ENCODE data around the gene ZSWIM6.

The ZSWIM6 gene

DNA sequence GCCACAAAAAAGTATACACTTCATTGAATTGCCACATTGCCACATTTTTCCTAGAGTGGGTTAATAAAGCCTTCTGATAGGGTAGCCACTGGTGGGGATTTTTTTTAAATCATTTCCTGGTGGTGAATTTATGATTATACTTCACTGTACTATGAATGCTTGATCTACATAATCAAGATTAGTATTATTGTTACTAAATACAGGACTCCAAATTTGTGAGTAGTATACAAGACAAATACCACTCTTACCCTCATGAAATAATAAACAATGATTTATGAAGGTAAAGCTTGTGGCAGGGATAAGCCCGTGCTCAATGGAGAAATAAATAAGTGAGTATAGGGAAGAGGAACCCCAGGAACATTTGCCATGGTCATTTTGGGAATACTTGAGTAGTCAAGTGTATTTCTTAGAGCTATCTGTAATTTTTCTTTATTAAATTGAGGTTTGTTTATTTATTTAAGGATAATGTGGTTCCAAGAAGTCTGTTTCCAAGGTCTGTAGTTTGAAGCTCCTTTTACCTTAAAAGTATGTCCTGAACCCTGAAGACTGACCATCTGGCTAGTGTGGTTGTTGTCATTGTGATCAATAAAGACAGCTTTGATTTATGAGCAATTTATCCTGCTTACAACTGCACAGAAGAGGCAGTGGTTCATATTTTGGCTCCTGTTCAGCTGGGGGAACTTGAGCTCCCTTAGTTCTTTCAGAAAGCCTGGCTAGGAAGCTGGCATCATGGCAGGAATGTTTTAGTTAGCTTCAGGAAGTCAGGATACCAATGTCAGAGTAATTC is 118.6 kb downstream of the ZSWIM6 start:
- DNase-seq = no peak

DNA sequence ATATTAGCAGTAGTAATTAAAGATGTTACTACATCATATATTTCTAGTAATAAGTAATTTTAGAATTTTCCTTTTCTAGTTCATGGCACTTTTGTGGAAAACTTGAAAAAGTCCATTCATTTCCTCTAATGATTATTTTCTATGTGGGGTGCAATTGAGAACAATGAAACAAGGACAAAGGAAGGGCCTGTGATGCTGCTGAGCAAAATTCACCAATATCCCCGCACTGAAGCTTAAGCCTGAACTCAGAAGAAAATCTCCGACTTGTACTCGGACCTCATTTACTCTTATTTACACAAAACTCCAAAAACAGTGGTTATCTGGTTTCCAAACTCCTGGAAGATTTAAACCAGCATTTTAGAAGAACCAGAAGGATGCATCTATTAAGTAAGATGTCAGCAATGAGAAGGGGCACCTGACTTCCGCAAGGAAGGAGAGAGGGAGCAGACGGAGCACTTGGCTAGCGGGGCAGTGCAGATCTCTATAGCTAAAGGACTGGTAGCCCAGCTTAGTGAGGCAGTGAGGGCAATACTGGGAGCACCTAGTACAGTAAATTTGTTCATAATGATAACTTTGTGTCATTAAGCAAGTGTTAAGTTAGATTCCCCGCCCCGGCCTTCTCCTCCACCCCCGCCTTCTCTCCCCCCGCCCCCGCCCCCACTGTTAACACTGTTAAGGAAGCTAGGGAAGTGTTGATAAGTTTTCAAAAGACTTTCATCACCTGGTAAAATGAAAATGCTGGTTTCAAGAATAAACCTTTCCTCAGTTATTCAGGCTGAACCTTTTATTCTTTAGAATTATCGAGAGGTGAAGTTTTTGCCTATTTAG is 123.3 kb downstream of the ZSWIM6 start:
- no peak for DNase-seq

DNA sequence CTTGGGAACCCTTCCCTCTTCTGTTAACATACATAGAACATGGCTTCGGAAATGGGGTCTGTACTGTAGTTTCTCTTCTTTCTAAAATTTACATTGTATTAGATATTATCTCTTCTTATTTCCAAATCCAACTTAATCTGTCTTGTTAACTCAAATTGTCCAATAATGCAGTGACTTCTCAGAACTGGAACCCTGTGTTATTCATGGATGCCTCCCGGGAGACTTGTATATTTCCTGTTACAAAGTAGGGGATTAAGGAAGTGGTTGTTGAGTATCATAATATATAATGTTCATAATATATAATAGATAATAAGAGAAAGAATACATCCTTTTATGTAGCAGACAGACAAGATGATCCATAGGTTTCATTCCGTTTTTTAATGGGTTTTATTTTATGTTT is 128.4 kb downstream of the ZSWIM6 start:
- no peak for DNase-seq

DNA sequence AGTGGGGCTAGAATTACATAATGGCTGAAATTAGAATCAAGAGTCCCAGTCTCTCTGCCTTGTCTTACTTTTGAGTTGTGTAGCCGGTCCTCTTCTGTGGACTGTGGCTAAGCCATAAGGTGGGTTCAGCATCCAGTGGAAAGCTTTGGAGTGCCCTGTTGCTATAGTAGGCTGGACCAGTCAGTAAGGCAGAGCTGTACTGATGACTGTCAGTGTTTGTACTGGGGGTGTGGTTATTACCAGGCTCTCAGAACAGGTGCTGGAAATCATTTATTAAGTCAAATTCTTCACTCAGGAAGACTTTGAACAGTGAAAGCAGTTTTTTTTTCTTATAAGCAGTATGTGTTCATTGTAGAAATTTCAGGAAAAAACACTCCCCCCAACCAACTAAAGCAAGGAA is 129.4 kb downstream of the ZSWIM6 start:
- no peak for DNase-seq

DNA sequence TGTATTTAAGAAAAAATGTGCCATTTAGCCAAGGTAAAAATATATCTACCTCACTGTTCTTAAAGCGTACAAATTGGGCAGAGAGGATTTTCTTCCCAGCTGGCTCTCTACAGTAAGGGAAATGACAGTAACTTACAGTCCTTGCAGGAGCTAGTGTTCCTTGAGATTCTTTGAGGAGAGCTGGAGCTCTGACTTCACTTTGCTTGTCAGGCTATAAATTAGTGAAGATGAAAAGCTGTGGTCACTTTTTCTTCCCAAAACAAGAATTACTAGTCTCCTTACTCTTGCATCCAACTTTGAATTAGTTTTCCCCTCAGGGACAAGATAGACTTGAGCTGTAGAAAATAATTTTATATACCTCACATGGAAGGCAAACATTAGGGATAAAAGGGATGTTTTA is 129.9 kb downstream of the ZSWIM6 start:
- DNase-seq = no peak

DNA sequence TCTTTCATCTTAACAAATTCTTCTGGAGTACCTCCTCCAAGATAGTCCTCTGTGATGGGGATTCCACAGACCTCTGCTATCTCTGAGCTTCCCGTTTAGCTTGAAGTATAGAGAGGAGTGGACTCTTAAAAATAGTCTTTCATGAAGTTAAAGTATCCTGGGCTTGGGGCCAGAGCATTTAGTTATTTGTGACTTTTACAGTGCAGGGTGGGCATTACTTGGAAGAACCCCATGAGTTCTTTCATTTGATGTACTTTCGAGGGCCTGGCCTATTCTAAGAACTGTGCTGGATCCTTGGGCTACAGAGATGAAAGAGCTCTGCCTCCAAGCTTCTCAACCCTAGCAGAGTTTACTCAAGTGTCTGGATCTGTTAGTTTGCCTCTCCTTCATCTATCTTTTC is 131.5 kb downstream of the ZSWIM6 start:
- DNase-seq = no peak

DNA sequence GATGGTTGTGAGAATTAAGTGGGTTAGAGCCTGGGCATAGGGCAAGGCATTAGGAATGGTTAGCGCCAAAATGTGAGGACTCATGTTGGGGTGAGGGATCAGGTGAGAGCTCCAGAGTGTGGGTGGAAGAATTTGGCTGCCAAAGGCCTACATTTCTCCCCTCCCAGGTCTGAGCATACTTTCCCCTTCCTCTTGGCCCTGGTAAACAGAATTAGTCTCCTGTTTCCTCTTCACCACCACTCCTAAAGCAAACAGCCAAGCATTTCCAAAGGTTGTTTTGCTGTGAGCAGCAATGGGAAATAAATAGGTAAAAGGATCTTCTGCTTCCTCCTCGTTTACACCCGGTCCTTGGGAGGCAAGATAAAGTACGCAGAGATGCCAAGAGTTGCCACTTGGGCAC is 132.5 kb downstream of the ZSWIM6 start:
- no peak for DNase-seq

DNA sequence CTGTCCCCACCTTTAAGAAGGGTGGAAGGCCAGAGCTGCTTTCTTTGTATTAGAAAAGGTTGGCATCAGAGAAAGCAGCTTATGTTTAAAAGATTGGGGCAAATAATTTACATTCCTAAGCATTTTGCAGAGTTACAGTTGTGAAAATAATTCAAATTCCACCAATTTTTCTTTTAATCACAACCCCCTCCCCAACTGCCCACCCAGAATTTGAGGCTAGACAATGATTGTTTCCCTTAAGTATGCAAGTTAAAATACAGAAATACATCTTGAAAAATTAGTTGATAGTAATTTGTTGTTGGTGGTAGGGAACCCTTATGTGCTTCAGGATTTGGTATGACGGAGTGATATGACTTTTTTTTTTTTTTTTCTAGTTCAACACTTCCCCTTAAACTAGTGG is 133.0 kb downstream of the ZSWIM6 start:
- no peak for DNase-seq

DNA sequence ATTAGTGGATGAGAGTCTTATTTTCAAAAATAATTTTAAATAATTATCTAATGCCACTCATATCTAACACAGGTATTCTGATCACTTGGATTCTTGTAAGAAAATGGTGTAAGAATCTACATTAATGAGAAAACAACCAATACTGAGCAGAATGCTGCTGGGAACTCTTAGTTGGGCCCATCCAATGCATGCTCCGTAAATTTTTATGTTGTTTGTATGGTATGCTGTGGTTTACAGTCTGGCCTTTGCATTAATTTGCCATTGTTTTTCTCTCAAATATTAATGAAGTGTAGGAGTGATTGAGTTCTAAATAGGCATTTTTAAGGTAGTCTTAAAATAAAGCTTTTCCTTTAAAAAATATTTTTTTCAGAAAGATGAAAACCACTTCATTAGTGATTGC is 133.4 kb downstream of the ZSWIM6 start:
- no peak for DNase-seq

DNA sequence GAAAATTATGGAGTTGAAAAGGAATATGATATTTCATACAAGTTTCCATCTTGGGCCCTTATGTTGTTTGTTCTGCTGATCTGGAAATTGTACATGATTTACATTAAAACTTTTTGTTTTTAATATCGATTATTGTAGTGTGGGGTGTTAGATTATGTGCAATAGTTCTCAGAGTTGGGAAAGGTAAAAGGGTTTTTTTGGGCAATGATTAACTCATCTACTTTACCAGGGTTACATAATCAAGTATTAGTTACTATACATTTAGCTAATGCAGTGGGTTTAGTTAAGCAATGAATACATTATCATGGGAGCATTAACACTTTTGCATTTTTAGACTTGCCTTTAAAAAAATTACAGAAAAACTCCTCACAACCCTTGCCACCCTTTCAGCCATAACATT is 134.0 kb downstream of the ZSWIM6 start:
- no peak for DNase-seq

DNA sequence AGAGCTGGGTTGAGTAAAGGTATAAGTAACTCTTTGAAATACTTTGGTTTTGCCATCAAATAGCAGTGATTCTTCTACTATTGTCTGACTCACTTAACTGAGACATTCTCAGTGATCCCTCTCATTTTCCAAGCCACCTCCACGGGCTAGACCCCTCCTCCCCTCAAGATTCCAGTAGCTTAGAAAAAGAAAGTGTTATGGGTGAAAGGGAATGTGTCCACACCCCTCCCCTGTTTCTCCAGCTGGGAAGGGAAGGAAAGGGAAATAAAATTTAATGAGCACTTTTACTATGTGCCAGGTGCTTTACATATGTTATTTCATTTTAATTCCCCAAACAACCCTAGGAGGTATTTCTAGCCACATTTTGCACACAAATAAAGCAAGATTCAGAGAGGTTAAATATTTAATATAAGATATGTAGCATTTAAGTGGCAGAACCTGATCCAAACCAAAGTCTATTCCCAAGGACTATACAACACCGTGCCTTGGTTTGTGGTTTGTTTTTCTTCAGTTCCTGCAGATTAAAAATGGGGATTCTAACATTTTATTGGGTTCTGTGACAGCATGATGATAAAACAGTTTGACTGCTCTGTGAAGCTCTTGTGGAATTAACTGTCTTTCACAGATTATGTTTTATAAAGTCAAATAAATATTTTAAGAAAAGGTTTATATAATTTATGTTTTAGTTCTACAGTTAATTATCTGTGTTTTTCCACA is 135.9 kb downstream of the ZSWIM6 start:
- no peak for DNase-seq

DNA sequence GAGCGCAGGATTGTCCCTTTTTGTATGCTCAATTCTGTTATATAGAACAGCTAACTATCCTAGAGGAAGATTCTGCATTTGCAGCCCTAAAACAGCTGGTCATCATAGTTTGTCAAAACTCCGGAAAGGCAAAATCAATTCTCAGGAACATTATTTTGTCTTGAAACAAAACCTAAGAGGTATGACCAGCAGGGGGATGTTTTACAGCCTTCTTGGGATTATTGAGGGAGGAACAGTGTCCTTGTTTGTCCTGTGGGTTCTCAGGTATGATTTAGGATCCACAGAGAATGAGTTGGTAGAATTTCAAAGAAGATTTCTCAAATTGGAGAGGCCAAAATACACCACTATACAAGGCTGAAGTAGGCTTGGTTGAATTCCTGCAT is 136.4 kb downstream of the ZSWIM6 start:
- DNase-seq = no peak

DNA sequence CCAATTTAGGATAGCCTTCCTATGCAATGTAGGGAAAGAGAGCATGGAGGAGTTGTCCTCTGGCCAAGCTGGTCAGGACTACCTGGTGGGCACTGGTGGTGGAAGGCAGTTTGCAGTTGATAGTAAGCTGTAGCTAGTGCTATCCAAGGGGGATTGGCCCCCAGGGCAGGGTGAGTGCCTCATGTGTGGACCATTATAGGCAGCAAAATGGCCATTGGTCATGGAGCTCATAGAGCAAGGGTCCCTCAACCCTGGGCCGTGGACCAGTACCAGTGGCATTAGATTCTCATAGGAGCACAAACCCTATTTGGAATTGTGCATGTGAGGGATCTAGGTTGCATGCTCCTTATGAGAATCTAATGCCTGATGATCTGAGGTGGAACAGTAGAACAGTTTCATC is 139.3 kb downstream of the ZSWIM6 start:
- no peak for DNase-seq

DNA sequence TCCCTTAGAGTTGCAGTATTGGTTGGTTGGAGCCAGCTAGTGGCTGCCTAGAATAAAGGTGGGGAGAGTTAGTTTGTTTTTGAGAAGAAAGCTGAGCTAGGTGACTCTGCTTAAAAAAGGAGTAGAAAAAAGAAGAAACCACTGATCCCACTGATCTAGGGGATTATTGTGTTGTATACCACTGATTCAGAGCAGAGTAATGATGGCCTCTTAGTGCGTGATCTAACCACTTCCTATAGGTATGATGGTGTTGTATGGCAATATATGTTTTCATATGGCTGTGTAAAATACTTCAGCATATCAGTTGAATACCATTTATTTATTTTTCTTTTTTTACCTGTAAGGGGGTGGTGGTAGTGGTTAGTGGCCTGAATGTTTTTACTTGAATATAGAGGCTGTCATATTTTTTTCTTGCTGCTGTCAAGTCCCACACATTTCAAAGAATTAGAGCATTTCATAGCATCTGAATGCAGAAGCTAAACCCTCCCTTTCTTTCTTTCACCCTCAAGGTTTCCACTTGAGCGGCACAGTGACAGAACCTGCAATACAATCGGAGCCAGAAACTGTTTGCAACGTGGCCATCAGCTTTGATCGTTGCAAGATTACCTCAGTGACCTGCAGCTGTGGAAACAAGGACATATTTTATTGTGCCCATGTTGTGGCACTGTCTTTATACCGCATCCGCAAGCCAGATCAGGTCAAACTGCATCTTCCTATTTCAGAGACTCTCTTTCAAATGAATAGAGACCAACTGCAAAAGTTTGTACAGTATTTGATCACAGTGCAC is 140.3 kb downstream of the ZSWIM6 start:
- DNase-seq = no peak

DNA sequence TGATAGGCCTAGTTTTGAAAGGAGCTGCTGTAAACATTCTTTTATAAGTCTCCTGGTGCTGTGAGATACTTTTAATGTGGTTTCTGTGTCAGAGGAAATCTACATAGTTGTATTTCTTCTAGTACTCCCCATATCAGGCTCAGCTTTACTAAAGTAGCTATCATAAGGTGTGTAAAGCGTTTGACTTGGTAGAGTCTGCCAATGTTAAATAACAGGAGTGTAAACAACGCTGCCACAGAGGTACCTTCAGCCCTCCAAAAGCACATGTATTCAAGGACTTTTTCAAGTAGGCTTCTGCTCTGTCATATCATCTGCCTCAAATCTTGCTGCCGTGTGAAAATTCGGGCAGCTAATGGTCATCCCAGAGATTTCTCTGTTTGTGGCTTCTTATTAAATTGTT is 142.7 kb downstream of the ZSWIM6 start:
- DNase-seq = no peak

DNA sequence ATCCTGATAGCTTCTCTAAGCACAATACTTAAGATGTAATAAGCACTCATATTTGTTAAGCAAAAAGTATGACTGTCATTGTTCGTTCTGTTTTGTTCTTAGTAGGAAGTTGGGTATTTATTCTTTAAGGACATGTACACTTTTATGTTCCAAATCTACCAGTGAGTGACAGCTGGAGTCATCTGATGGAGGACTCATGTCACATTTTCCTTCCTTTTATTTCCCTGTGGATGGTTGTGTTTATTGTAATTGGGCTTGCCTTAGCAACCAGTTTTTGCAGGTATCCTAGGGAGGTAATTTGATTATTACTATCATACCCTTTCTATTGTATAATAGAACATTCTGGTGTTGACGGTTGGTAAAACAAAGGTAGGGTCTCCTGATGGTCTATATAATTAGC is 145.7 kb downstream of the ZSWIM6 start:
- DNase-seq = no peak

DNA sequence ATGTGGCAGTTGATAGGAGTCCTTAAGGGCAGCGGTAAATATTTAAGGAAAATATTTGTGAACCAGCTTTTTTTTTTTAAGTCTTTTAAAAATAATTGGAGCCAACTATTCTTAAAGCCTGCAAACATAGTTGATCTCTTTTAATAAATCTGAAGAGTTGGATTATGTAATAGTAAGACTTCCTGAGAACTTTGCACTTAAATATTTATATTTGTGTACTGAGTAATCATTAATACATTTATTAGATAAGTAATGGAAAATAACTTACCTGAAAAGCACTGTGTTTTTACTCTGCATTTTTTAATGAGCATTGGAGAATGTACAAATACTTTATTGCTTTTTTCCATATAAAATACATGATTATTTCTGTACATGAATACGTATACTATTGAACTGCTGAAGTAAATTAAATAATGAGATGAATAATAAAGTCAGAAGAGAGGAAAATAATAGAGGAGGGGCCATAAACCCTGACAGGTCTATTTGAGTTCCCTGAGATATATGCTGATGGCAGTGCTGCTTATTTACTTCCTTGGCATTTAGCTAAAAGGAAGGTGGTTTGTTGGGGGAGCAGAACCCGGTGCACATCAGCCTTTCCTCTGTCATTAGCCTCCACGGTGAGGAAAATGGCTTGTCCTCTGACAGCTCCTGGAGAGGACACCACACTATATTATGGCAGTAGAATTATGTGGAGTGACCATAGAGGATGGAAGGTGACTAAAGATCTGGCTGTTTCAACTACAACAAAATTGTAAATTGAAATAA is 148.0 kb downstream of the ZSWIM6 start:
- no peak for DNase-seq

DNA sequence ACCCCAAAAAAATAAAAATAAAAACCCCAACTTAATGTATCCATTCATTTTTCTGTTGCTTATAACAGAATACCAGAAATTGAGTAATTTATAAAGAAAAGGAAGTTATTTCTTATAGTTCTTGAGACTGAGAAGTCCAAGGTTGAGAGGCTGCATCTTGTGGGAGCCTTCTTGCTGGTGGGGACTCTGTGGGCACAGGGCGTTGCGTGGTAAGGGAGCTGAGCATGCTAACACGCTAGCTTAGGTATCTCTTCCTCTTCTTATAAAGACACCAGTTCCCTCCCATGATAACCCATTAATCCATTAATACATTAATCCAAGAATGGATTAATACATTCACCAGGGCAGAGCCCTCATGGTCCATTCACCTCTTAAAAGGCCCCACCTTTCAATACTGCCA is 150.9 kb downstream of the ZSWIM6 start:
- DNase-seq = no peak

DNA sequence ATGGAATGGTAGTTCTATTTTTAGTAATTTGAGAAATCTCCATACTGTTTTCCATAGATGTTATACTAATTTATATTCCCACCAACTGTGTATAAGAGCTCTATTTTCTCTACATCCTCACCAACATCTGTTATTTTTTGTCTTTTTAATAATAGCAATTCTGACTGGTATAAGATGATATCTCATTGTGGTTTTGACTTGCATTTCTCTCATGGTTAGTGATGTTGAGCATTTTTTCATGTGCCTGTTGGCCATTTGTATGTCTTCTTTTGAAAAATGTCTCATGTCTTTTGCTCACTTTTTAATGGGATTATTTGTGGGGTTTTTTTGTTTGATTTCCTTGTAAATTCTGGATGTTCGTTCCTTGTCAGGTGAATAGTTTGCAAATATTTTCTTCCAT is 154.4 kb downstream of the ZSWIM6 start:
- DNase-seq = no peak

DNA sequence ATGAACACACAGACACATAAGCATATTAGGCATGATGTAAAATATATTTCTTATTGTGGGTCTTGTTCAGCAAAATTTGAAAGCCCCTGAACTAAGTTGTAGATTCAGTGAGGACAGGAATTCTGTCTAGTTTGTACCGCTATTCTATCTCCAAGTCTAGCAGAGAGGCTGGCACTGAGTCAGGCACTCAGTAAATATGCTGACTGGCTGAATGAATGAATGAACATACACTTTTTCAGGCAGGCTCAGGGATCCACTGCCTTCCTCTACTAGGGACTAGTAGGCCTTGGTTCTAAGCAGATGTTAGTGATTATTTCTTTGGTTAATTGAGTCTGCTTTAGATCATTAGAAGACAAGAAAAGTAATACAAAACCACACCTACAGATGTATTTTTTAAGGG is 157.5 kb downstream of the ZSWIM6 start:
- no peak for DNase-seq

DNA sequence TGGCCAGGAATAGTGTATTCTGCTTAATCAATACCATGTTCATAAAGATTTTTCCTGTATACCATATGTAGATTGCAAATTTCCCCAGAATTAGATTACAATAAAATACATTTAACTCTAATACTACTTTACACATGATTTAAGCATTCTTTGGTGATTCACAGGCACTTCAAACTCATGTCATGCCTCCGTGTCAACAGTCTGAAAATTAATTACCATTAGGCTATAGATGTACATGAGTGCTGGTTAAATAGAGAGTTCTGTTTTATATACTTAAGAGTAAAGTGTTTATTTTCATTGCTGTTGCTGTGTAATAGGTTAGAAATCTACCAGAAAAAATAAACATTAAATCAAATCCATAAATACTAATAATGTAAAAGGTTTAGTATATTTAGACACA is 159.8 kb downstream of the ZSWIM6 start:
- DNase-seq = no peak

DNA sequence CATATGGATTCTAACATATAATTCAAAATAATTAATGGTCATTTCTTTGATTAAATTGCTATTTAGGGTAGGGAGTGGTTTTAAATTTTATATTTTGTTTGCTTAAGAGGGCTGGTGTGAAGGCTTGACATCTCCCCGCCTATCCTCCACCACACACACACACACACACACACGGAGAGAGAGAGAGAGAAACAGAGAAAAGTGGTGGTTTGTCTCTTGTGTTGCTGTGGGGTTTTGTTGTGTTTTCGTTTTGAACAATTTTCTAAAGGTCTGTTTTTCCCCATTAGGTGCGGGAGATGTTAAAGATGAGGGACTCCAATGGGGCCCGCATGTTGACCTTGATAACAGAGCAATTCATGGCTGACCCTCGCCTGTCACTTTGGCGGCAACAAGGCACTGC is 161.9 kb downstream of the ZSWIM6 start:
- no peak for DNase-seq
